Measurements from ENCODE around the gene CA12.

- TF ChIP-seq POU6F1 (CRISPR knock-in tag; IDR thresholded peaks at IDR 0.05; ENCODE audit: borderline replicate concordance, low read depth) (no peak), RARB (CRISPR knock-in tag; IDR thresholded peaks at IDR 0.05) (no peak), PATZ1 (CRISPR knock-in tag; IDR thresholded peaks at IDR 0.05; ENCODE audit: borderline replicate concordance) (no peak), ZFP3 (CRISPR knock-in tag; IDR thresholded peaks at IDR 0.05) (no peak), OSR1 (CRISPR knock-in tag; IDR thresholded peaks at IDR 0.05) (no peak), TCF4 (CRISPR knock-in tag; IDR thresholded peaks at IDR 0.05; ENCODE audit: borderline replicate concordance) (no peak), CREB5 (CRISPR knock-in tag; IDR thresholded peaks at IDR 0.05; ENCODE audit: low read depth) (no peak), ZNF565 (CRISPR knock-in tag; conservative IDR thresholded peaks at IDR 0.05; ENCODE audit: low read depth) (no peak), TSHZ2 (CRISPR knock-in tag; IDR thresholded peaks at IDR 0.05) (no peak), CSDC2 (CRISPR knock-in tag; IDR thresholded peaks at IDR 0.05) (no peak)
Measured at GRCh38 chr15:63349621-63350020, 32.0 kb downstream of the CA12 start.
